H9 (cell line): Measurements from ENCODE around the gene ACAP2. TPM values are rescaled to one million over a fixed set of nuclear protein-coding genes. Genes with fewer than 3 reads are reported as not detected.
A peak's percentile ranks its signal among the peaks of the same experiment; 100 is the strongest.

Experiments used
- DNase-seq: peaks from one replicate; pipeline ENCODE4 v3.0.0-alpha.2; 2017
- H2AFZ ChIP-seq: one replicate; pipeline ENCODE4 v1.6.1; 2013; ENCODE audit warnings: mild to moderate bottlenecking, low read length, control low read depth, moderate library complexity
- H2AK5ac ChIP-seq: 2 replicates; pipeline ENCODE4 v1.6.1; 2013; ENCODE audit warnings: low read length, control low read depth, mixed read lengths; ENCODE audit not compliant: insufficient read length
- H2BK120ac ChIP-seq: one replicate; pipeline ENCODE4 v1.6.1; 2013; ENCODE audit warnings: low read depth, mild to moderate bottlenecking, low read length, control low read depth, inconsistent platforms; ENCODE audit not compliant: poor library complexity, severe bottlenecking
- H2BK12ac ChIP-seq: 2 replicates; pipeline ENCODE4 v1.6.1; 2013; ENCODE audit warnings: low read length, control low read depth, mixed read lengths, low read depth; ENCODE audit not compliant: insufficient read length
- H2BK15ac ChIP-seq: 2 replicates; pipeline ENCODE4 v1.6.1; 2013; ENCODE audit warnings: low read depth, low read length, control low read depth
- H2BK20ac ChIP-seq: one replicate; pipeline ENCODE4 v1.6.1; 2013; ENCODE audit warnings: low read depth, mild to moderate bottlenecking, low read length, control low read depth, inconsistent platforms; ENCODE audit not compliant: poor library complexity, severe bottlenecking
- H2BK5ac ChIP-seq: 2 replicates; pipeline ENCODE4 v1.6.1; 2013; ENCODE audit warnings: low read length, control low read depth, mixed read lengths; ENCODE audit not compliant: insufficient read length
- H3K14ac ChIP-seq: 2 replicates; pipeline ENCODE4 v1.6.1; 2013; ENCODE audit warnings: low read length, control low read depth; ENCODE audit not compliant: insufficient read depth
- H3K18ac ChIP-seq: 2 replicates; pipeline ENCODE4 v1.6.1; 2013; ENCODE audit warnings: low read depth, mild to moderate bottlenecking, mixed read lengths, low read length, control low read depth; ENCODE audit not compliant: insufficient read length
- H3K23ac ChIP-seq: 2 replicates; pipeline ENCODE4 v1.6.1; 2013; ENCODE audit warnings: low read length, control low read depth, mixed read lengths, low read depth; ENCODE audit not compliant: insufficient read length
- H3K23me2 ChIP-seq: 2 replicates; pipeline ENCODE4 v1.6.1; 2013; ENCODE audit warnings: low read depth, mild to moderate bottlenecking, mixed read lengths, low read length, control low read depth; ENCODE audit not compliant: insufficient read length, poor library complexity, severe bottlenecking
- H3K27ac ChIP-seq: 2 replicates; pipeline ENCODE4 v1.5.1; 2013; ENCODE audit warnings: low read length, control low read depth, mixed read lengths, low read depth; ENCODE audit not compliant: insufficient read length
- H3K27me3 ChIP-seq: 2 replicates; pipeline ENCODE4 v1.6.1; 2013; ENCODE audit warnings: low read length, control low read depth, inconsistent platforms; ENCODE audit not compliant: insufficient read depth
- H3K4ac ChIP-seq: 2 replicates; pipeline ENCODE4 v1.6.1; 2013; ENCODE audit warnings: low read depth, mild to moderate bottlenecking, control low read depth, inconsistent platforms, low read length, moderate library complexity
- H3K4me1 ChIP-seq: 2 replicates; pipeline ENCODE4 v1.6.1; 2013; ENCODE audit warnings: low read length, control low read depth, inconsistent platforms; ENCODE audit not compliant: insufficient read depth
- H3K4me2 ChIP-seq: 2 replicates; pipeline ENCODE4 v1.6.1; 2013; ENCODE audit warnings: low read length, control low read depth, mixed read lengths; ENCODE audit not compliant: insufficient read length, insufficient read depth
- H3K56ac ChIP-seq: 2 replicates; pipeline ENCODE4 v1.6.1; 2013; ENCODE audit warnings: low read depth, mild to moderate bottlenecking, mixed read lengths, low read length, control low read depth; ENCODE audit not compliant: insufficient read length
- H3K79me1 ChIP-seq: 2 replicates; pipeline ENCODE4 v1.6.1; 2013; ENCODE audit warnings: low read depth, mild to moderate bottlenecking, moderate library complexity, low read length, control low read depth, inconsistent platforms; ENCODE audit not compliant: insufficient read depth, poor library complexity, severe bottlenecking
- H3K79me2 ChIP-seq: 2 replicates; pipeline ENCODE4 v1.6.1; 2013; ENCODE audit warnings: low read length, control low read depth, inconsistent platforms; ENCODE audit not compliant: insufficient read depth
- H3K9ac ChIP-seq: 2 replicates; pipeline ENCODE4 v1.6.1; 2013; ENCODE audit warnings: low read length, control low read depth, mixed read lengths; ENCODE audit not compliant: insufficient read length; ENCODE audit errors: extremely low read depth
- H3K9me3 ChIP-seq: one replicate; pipeline ENCODE4 v1.6.1; 2013; ENCODE audit warnings: low read depth, low read length, inconsistent platforms; ENCODE audit not compliant: control insufficient read depth
- H3T11ph ChIP-seq: one replicate; pipeline ENCODE4 v1.6.1; 2013; ENCODE audit warnings: mild to moderate bottlenecking, low read length, control low read depth, inconsistent platforms
- H4K20me1 ChIP-seq: one replicate; pipeline ENCODE4 v1.6.1; 2013; ENCODE audit not compliant: control insufficient read depth, insufficient read length, insufficient read depth
- H4K5ac ChIP-seq: 2 replicates; pipeline ENCODE4 v1.6.1; 2013; ENCODE audit warnings: low read depth, mild to moderate bottlenecking, mixed read lengths, low read length, control low read depth; ENCODE audit not compliant: insufficient read length
- H4K8ac ChIP-seq: replicated peaks from 2 replicates; pipeline ENCODE4 v1.6.1; 2013; ENCODE audit warnings: low read length, control low read depth, mixed read lengths, low read depth; ENCODE audit not compliant: insufficient read length
- H4K91ac ChIP-seq: 2 replicates; pipeline ENCODE4 v1.6.1; 2013; ENCODE audit warnings: low read depth, mild to moderate bottlenecking, moderate library complexity, mixed read lengths, low read length, control low read depth; ENCODE audit not compliant: insufficient read length
- H3K27ac Mint-ChIP-seq, 3 experiments: 2 replicates in 2 of 3; 3 replicates in 1 of 3; pipeline ENCODE4 v1.8.0; 2020 to 2021; ENCODE audit warnings: mixed read lengths in 3 of 3, mild to moderate bottlenecking in 1 of 3, moderate library complexity in 1 of 3
- H3K27me3 Mint-ChIP-seq: 2 replicates; pipeline ENCODE4 v1.8.0; 2021; ENCODE audit warnings: low read depth, mild to moderate bottlenecking, moderate library complexity, mixed read lengths
- H3K36me3 Mint-ChIP-seq, 3 experiments: 2 replicates in 2 of 3; 3 replicates in 1 of 3; pipeline ENCODE4 v1.8.0; 2020 to 2021; ENCODE audit warnings: low read depth in 3 of 3, mixed read lengths in 3 of 3; ENCODE audit not compliant: insufficient read depth in 1 of 3
- H3K4me1 Mint-ChIP-seq, 2 experiments: 2 replicates each; pipeline ENCODE4 v1.8.0; 2020; ENCODE audit warnings: mixed read lengths in 2 of 2
- H3K4me3 Mint-ChIP-seq, 2 experiments: 2 replicates in 1 of 2; 3 replicates in 1 of 2; pipeline ENCODE4 v1.8.0; 2020 to 2021; ENCODE audit warnings: mild to moderate bottlenecking in 2 of 2, mixed read lengths in 2 of 2, moderate library complexity in 1 of 2
- H3K9me3 Mint-ChIP-seq, 2 experiments: 2 replicates in 1 of 2; 3 replicates in 1 of 2; pipeline ENCODE4 v1.8.0; 2020; ENCODE audit warnings: mild to moderate bottlenecking in 2 of 2, mixed read lengths in 2 of 2, moderate library complexity in 1 of 2
- WGBS: extraction: QIAGEN DNeasy Blood & Tissue Kit; methylation state at CpG from one replicate; pipeline ENCODE4 v1.1.7; 2013; ENCODE audit warnings: missing lambda C conversion rate, low lambda C conversion rate, mixed read lengths; ENCODE audit not compliant: insufficient read length; ENCODE audit errors: extremely low coverage; 5-methylcytosine and 5-hydroxymethylcytosine counted together
- total RNA-seq: library from RNA; stranded (reverse); gene quantifications from 2 replicates; pipeline ENCODE4 v1.2.1, GENCODE V29; 2021
- TF ChIP-seq, protein P1 (sequence below): fragments of 200-600 bp; sonication (generic); conservative IDR thresholded peaks from 3 replicates; pipeline ENCODE4 v1.8.0; 2021; ENCODE audit warnings: antibody characterized with exemption, mild to moderate bottlenecking

The ACAP2 gene
- total RNA-seq, 1 experiment from 2014 or later: 30.8 TPM

DNA sequence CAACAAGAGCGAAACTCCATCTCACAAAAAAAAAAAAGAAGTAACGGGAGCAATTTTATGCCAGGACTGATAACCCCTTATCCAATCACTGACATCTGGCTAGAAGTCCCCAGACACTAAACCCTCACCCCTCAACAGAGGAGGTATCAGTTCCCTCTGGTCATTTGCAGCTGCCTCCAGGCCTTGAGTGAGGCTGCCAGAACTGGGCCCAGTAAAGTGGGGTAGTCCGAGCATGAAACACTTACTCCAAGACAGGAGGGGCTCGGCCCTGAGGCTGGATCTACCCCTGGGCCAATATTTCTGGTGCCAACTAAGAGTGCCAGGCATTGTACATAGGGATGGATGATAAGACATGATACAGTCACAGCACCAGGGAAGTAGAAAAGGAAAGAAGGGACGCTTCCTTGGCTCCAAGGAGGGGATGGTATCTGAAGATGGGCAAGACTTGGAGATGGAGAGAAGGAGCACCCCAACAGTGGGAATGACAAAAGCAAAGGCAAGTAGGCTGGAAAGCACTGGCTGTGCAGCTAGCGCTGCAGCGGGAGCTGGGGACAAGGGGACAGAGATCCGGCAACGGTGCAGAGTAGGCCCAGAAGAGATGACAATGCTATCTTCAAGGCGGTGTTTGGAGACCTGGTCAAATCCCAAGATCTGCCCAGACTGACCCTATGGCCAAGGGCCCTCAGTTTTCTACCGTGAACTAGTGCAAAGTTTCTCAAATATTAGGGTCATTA lies 174.1 kb downstream of the ACAP2 start:
- Histone ChIP-seq H4K8ac (no peak overlapping the region), H3K9ac (no peak overlapping the region), H4K5ac (no peak overlapping the region), H3K79me1 (peaks cover 7% of the 10 kb centered on the region), H3K14ac (no peak overlapping the region), H2AK5ac (no peak overlapping the region), H3T11ph (no peak overlapping the region), H3K27ac (no peak overlapping the region), H3K79me2 (peaks cover 19% of the 10 kb centered on the region), H2BK5ac (no peak overlapping the region), H3K23me2 (peaks cover 12% of the 10 kb centered on the region), H4K20me1 (no peaks in the 10 kb centered on the region), H3K4me2 (no peak overlapping the region), H3K56ac (no peak overlapping the region), H2AFZ (no peak overlapping the region), H3K27me3 (no peaks in the 10 kb centered on the region), H3K9me3 (no peaks in the 10 kb centered on the region), H2BK120ac (no peak overlapping the region), H2BK12ac (no peak overlapping the region), H2BK15ac (no peak overlapping the region), H3K4me1 (peaks cover 3% of the 10 kb centered on the region; the same call in 1 of the 2 replicates), H2BK20ac (no peak overlapping the region), H3K23ac (no peak overlapping the region), H4K91ac (no peak overlapping the region), H3K4ac (no peak overlapping the region), H3K18ac (no peak overlapping the region)
- H3K4me3 Mint-ChIP-seq: peak overlapping the region; percentile 78 to 92; a peak in 4 of 5 replicates
- TF ChIP-seq, protein P1, sequence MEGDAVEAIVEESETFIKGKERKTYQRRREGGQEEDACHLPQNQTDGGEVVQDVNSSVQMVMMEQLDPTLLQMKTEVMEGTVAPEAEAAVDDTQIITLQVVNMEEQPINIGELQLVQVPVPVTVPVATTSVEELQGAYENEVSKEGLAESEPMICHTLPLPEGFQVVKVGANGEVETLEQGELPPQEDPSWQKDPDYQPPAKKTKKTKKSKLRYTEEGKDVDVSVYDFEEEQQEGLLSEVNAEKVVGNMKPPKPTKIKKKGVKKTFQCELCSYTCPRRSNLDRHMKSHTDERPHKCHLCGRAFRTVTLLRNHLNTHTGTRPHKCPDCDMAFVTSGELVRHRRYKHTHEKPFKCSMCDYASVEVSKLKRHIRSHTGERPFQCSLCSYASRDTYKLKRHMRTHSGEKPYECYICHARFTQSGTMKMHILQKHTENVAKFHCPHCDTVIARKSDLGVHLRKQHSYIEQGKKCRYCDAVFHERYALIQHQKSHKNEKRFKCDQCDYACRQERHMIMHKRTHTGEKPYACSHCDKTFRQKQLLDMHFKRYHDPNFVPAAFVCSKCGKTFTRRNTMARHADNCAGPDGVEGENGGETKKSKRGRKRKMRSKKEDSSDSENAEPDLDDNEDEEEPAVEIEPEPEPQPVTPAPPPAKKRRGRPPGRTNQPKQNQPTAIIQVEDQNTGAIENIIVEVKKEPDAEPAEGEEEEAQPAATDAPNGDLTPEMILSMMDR: no peak
- no peaks in the 10 kb centered on the region for H3K9me3 Mint-ChIP-seq
- H3K27ac Mint-ChIP-seq: no peak overlapping the region; a peak in 1 of 7 replicates
- peaks cover 16 to 34% (median 33%) of the 10 kb centered on the region in 3 experiments for H3K36me3 Mint-ChIP-seq
- no CpG with 5 or more reads among the region's 11 CpGs for WGBS
- H3K27me3 Mint-ChIP-seq: no peaks in the 10 kb centered on the region; the same call in 1 of the 2 replicates
- H3K4me1 Mint-ChIP-seq: peaks cover 21 to 22% of the 10 kb centered on the region in 2 experiments
- DNase-seq: no peak
